CD4-positive, CD25-positive, alpha-beta regulatory T cell (primary cell): Measurements from ENCODE around the gene TNKS1BP1. TPM values are rescaled to one million over a fixed set of nuclear protein-coding genes. Genes with fewer than 3 reads are reported as not detected.
A peak's percentile ranks its signal among the peaks of the same experiment; 100 is the strongest.

Experiments
- ATAC-seq, 2 donors: fragments of 150-1000 bp; cut with Tn5 transposase; one replicate each; pipeline ENCODE4 v1.10.0; 2021; ENCODE audit warnings: low read depth in 2 of 2, moderate number of reproducible peaks in 2 of 2, moderate library complexity in 1 of 2
- DNase-seq, 3 donors: peaks; one replicate each; pipeline versions ENCODE4 v3.0.0 to v3.0.0-alpha.2; 2012 to 2022; ENCODE audit warnings: mixed read lengths in 1 of 3
- H3K27ac ChIP-seq: one replicate; pipeline ENCODE4 v1.7.0; 2013; ENCODE audit warnings: mild to moderate bottlenecking, low read length; ENCODE audit not compliant: insufficient read depth, poor library complexity, severe bottlenecking
- H3K27me3 ChIP-seq: one replicate; pipeline ENCODE4 v1.7.0; 2013; ENCODE audit warnings: low read length; ENCODE audit not compliant: control insufficient read depth, insufficient read depth
- H3K36me3 ChIP-seq: one replicate; pipeline ENCODE4 v1.7.0; 2013; ENCODE audit warnings: mild to moderate bottlenecking, low read length, moderate library complexity; ENCODE audit not compliant: control insufficient read depth, insufficient read depth
- H3K4me1 ChIP-seq: 2 replicates; pipeline ENCODE4 v1.7.0; 2013; ENCODE audit warnings: mild to moderate bottlenecking, low read length; ENCODE audit not compliant: insufficient read depth, control insufficient read depth, poor library complexity, severe bottlenecking
- H3K4me3 ChIP-seq: one replicate; pipeline ENCODE4 v1.7.0; 2013; ENCODE audit warnings: low read depth, mild to moderate bottlenecking, low read length, moderate library complexity
- H3K9me3 ChIP-seq, 2 experiments: 1 replicate in 1 of 2; 2 replicates in 1 of 2; pipeline ENCODE4 v1.7.0; 2013; ENCODE audit warnings: low read length in 2 of 2, mild to moderate bottlenecking in 1 of 2, moderate library complexity in 1 of 2; ENCODE audit not compliant: control insufficient read depth in 2 of 2
- H3K27ac Mint-ChIP-seq, 3 donors: one replicate each; pipeline ENCODE4 v1.8.0; 2020 to 2022; ENCODE audit warnings: mild to moderate bottlenecking in 3 of 3, mixed read lengths in 3 of 3, moderate library complexity in 2 of 3
- H3K27me3 Mint-ChIP-seq: one replicate; pipeline ENCODE4 v1.8.0; 2022; ENCODE audit warnings: mild to moderate bottlenecking, mixed read lengths
- H3K36me3 Mint-ChIP-seq: one replicate; pipeline ENCODE4 v1.8.0; 2020; ENCODE audit warnings: mixed read lengths
- H3K4me1 Mint-ChIP-seq, 4 donors: one replicate each; pipeline ENCODE4 v1.8.0; 2020 to 2022; ENCODE audit warnings: mixed read lengths in 4 of 4, mild to moderate bottlenecking in 1 of 4
- H3K4me3 Mint-ChIP-seq, 4 donors: one replicate each; pipeline ENCODE4 v1.8.0; 2020 to 2022; ENCODE audit warnings: mild to moderate bottlenecking in 4 of 4, mixed read lengths in 4 of 4, moderate library complexity in 3 of 4
- H3K9me3 Mint-ChIP-seq, 7 donors: one replicate each; pipeline ENCODE4 v1.8.0; 2020 to 2022; ENCODE audit warnings: mixed read lengths in 7 of 7, mild to moderate bottlenecking in 3 of 7, moderate library complexity in 2 of 7
- polyA plus RNA-seq, 4 donors: library from polyadenylated mRNA; unstranded; fragments of 300-500 nt; fragmentation: Illumina TruSeq; gene quantifications; one replicate each; pipeline ENCODE4 v1.2.3, GENCODE V29; 2021
- total RNA-seq: library from RNA; stranded (reverse); gene quantifications from one replicate; pipeline ENCODE4 v1.2.3, GENCODE V29; 2022

TNKS1BP1 gene
- total and polyA plus RNA-seq, 5 donors from 2014 or later: 1.5 to 16.3 (median 2.1) TPM

- Histone ChIP-seq H3K36me3 (no peaks in the 10 kb centered on the region), H3K27me3 (peaks cover 12% of the 10 kb centered on the region), H3K27ac (no peak overlapping the region), H3K4me3 (no peak overlapping the region), H3K9me3 (peaks cover 0 to 3% of the 10 kb centered on the region in 2 experiments), H3K4me1 (no peaks in the 10 kb centered on the region)
- Mint-ChIP-seq H3K4me1 (peaks cover 0 to 4% (median 0%) of the 10 kb centered on the region in 4 donors), H3K9me3 (peaks cover 0 to 14% (median 4%) of the 10 kb centered on the region in 7 donors), H3K36me3 (no peaks in the 10 kb centered on the region), H3K27me3 (peaks cover 13% of the 10 kb centered on the region), H3K4me3 (no peak overlapping the region), H3K27ac (no peak overlapping the region)
- DNase-seq (peak in 1 of 3 donors; percentile 14), ATAC-seq (no peak)
Measured at GRCh38 chr11:57277845-57278720, 46.7 kb downstream of the TNKS1BP1 start.

DNA sequence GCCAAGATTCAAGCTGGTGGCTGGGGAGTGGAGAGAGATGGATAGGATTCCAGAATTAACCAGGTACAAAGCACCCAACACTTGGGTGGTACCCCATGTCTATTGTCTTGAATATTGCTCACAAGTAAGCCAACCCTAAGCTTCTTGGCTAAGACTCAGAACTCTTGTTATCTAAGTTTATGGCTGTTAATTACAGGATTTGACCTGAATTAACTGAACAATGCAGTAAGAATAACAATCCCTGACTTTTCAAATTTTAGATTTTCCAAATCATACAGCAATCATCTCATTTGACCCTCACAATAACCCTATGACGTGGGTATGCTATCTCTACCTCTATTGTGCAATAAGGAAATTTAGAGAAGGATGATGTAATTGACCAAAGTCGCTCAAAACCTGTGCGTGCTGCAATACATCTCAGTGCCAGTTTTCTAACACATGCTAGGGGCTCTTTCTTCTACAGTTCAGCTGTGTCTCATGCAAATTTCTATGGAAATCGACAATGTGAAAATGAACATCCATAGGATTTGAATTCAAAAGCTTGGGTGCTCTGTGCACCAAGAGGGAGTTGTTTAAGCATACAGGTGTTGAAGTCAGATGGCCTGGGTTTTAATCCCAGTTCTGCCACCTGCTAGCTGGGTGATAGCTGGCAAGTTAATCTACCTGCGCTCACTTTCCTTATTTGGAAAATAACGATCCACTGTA is 47.6 kb downstream of the TNKS1BP1 start:
- ATAC-seq (no peak), DNase-seq (no peak)
- Mint-ChIP-seq H3K27me3 (peaks cover 13% of the 10 kb centered on the region), H3K9me3 (peaks cover 0 to 12% (median 4%) of the 10 kb centered on the region in 7 donors), H3K27ac (no peak overlapping the region), H3K36me3 (no peaks in the 10 kb centered on the region), H3K4me1 (peaks cover 0 to 4% (median 0%) of the 10 kb centered on the region in 4 donors), H3K4me3 (no peak overlapping the region)
- Histone ChIP-seq H3K9me3 (peaks cover 0 to 3% of the 10 kb centered on the region in 2 experiments), H3K36me3 (no peaks in the 10 kb centered on the region), H3K27ac (no peak overlapping the region), H3K4me3 (no peak overlapping the region), H3K4me1 (no peaks in the 10 kb centered on the region), H3K27me3 (peaks cover 12% of the 10 kb centered on the region)

GRCh38 chr11:57276169-57276970 is 48.4 kb downstream of the TNKS1BP1 start:
- DNase-seq (no peak), ATAC-seq (no peak)
- Mint-ChIP-seq H3K36me3 (no peaks in the 10 kb centered on the region), H3K9me3 (peaks cover 0 to 12% (median 4%) of the 10 kb centered on the region in 7 donors), H3K27ac (no peak overlapping the region), H3K4me3 (no peak overlapping the region), H3K4me1 (peaks cover 0 to 4% (median 0%) of the 10 kb centered on the region in 4 donors), H3K27me3 (peaks cover 18% of the 10 kb centered on the region)
- Histone ChIP-seq H3K4me3 (no peak overlapping the region), H3K9me3 (peaks cover 0 to 3% of the 10 kb centered on the region in 2 experiments), H3K36me3 (no peaks in the 10 kb centered on the region), H3K4me1 (no peaks in the 10 kb centered on the region), H3K27me3 (peaks cover 12% of the 10 kb centered on the region), H3K27ac (no peak overlapping the region)

- H3K4me1 Mint-ChIP-seq: peaks cover 0 to 4% (median 0%) of the 10 kb centered on the region in 4 donors
- Histone ChIP-seq H3K27me3 (peaks cover 12% of the 10 kb centered on the region), H3K27ac (no peak overlapping the region), H3K4me1 (no peaks in the 10 kb centered on the region), H3K9me3 (peaks cover 0 to 3% of the 10 kb centered on the region in 2 experiments), H3K4me3 (no peak overlapping the region), H3K36me3 (no peaks in the 10 kb centered on the region)
- H3K9me3 Mint-ChIP-seq: peaks cover 0 to 12% (median 4%) of the 10 kb centered on the region in 7 donors
- H3K27me3 Mint-ChIP-seq: peaks cover 18% of the 10 kb centered on the region
- ATAC-seq (no peak), DNase-seq (no peak)
- no peak overlapping the region for H3K4me3 Mint-ChIP-seq
- no peak overlapping the region for H3K27ac Mint-ChIP-seq
- H3K36me3 Mint-ChIP-seq: no peaks in the 10 kb centered on the region
Measured at GRCh38 chr11:57275582-57275981, 49.2 kb downstream of the TNKS1BP1 start.

- peaks cover 0 to 3% of the 10 kb centered on the region in 2 experiments for H3K9me3 ChIP-seq
- no peak overlapping the region for H3K4me3 ChIP-seq
- H3K27me3 Mint-ChIP-seq: peaks cover 23% of the 10 kb centered on the region
- H3K27ac Mint-ChIP-seq: no peak overlapping the region
- no peak overlapping the region for H3K4me3 Mint-ChIP-seq
- H3K4me1 Mint-ChIP-seq: peaks cover 0 to 4% (median 0%) of the 10 kb centered on the region in 4 donors
- ATAC-seq (no peak), DNase-seq (no peak)
- H3K36me3 Mint-ChIP-seq: no peaks in the 10 kb centered on the region
- H3K4me1 ChIP-seq: no peaks in the 10 kb centered on the region
- H3K36me3 ChIP-seq: no peaks in the 10 kb centered on the region
- H3K27ac ChIP-seq: no peak overlapping the region
- H3K9me3 Mint-ChIP-seq: peaks cover 0 to 12% (median 4%) of the 10 kb centered on the region in 7 donors
- H3K27me3 ChIP-seq: peaks cover 12% of the 10 kb centered on the region
Measured at GRCh38 chr11:57274904-57275498, 49.8 kb downstream of the TNKS1BP1 start.

DNA sequence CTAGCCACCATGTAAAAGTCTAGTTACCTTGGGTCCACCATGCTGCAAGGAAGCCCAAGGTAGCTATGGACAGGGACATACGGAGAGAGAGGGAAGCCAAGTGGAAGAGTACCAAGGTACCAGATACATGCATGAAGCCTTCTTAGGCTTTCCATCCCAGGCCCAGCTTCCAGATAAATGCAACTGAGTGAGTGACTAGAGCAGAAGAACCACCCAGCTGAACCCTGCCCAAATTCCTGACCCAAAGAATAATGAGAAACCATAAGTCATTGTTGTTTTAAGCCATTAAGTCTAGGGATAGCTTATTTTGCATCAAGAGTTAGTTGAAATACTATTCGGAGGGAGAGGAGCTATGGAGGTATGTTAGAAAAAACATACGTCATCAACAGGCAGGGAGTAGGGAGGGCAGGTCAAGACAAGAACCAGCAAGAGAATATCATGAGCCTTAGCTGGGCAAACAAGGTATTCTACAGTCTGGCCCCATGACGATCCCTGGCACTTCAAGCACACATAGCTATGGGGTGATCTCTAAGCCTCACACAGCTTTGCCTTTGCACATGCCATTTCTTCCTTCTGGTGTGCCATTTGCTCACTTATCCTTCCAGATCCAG is 51.2 kb downstream of the TNKS1BP1 start:
- peaks cover 0 to 14% (median 4%) of the 10 kb centered on the region in 7 donors for H3K9me3 Mint-ChIP-seq
- Histone ChIP-seq H3K4me1 (no peaks in the 10 kb centered on the region), H3K27ac (no peak overlapping the region), H3K4me3 (no peak overlapping the region), H3K9me3 (peaks cover 0 to 3% of the 10 kb centered on the region in 2 experiments), H3K36me3 (no peaks in the 10 kb centered on the region), H3K27me3 (peaks cover 11% of the 10 kb centered on the region)
- H3K4me3 Mint-ChIP-seq: no peak overlapping the region
- no peak overlapping the region for H3K27ac Mint-ChIP-seq
- H3K4me1 Mint-ChIP-seq: peaks cover 0 to 4% (median 0%) of the 10 kb centered on the region in 4 donors
- no peaks in the 10 kb centered on the region for H3K36me3 Mint-ChIP-seq
- ATAC-seq: no peak
- DNase-seq: no peak
- peaks cover 23% of the 10 kb centered on the region for H3K27me3 Mint-ChIP-seq
